H9 (cell line): ENCODE results near the gene MPG. TPM values are rescaled to one million over a fixed set of nuclear protein-coding genes. Genes with fewer than 3 reads are reported as not detected.
A peak's percentile ranks its signal among the peaks of the same experiment; 100 is the strongest.

Source experiments
- DNase-seq: peaks from one replicate; pipeline ENCODE4 v3.0.0-alpha.2; 2017
- H2AFZ ChIP-seq: one replicate; pipeline ENCODE4 v1.6.1; 2013; ENCODE audit warnings: mild to moderate bottlenecking, low read length, control low read depth, moderate library complexity
- H2AK5ac ChIP-seq: 2 replicates; pipeline ENCODE4 v1.6.1; 2013; ENCODE audit warnings: low read length, control low read depth, mixed read lengths; ENCODE audit not compliant: insufficient read length
- H2BK120ac ChIP-seq: one replicate; pipeline ENCODE4 v1.6.1; 2013; ENCODE audit warnings: low read depth, mild to moderate bottlenecking, low read length, control low read depth, inconsistent platforms; ENCODE audit not compliant: poor library complexity, severe bottlenecking
- H2BK12ac ChIP-seq: 2 replicates; pipeline ENCODE4 v1.6.1; 2013; ENCODE audit warnings: low read length, control low read depth, mixed read lengths, low read depth; ENCODE audit not compliant: insufficient read length
- H2BK15ac ChIP-seq: 2 replicates; pipeline ENCODE4 v1.6.1; 2013; ENCODE audit warnings: low read depth, low read length, control low read depth
- H2BK20ac ChIP-seq: one replicate; pipeline ENCODE4 v1.6.1; 2013; ENCODE audit warnings: low read depth, mild to moderate bottlenecking, low read length, control low read depth, inconsistent platforms; ENCODE audit not compliant: poor library complexity, severe bottlenecking
- H2BK5ac ChIP-seq: 2 replicates; pipeline ENCODE4 v1.6.1; 2013; ENCODE audit warnings: low read length, control low read depth, mixed read lengths; ENCODE audit not compliant: insufficient read length
- H3K14ac ChIP-seq: 2 replicates; pipeline ENCODE4 v1.6.1; 2013; ENCODE audit warnings: low read length, control low read depth; ENCODE audit not compliant: insufficient read depth
- H3K18ac ChIP-seq: 2 replicates; pipeline ENCODE4 v1.6.1; 2013; ENCODE audit warnings: low read depth, mild to moderate bottlenecking, mixed read lengths, low read length, control low read depth; ENCODE audit not compliant: insufficient read length
- H3K23ac ChIP-seq: 2 replicates; pipeline ENCODE4 v1.6.1; 2013; ENCODE audit warnings: low read length, control low read depth, mixed read lengths, low read depth; ENCODE audit not compliant: insufficient read length
- H3K23me2 ChIP-seq: 2 replicates; pipeline ENCODE4 v1.6.1; 2013; ENCODE audit warnings: low read depth, mild to moderate bottlenecking, mixed read lengths, low read length, control low read depth; ENCODE audit not compliant: insufficient read length, poor library complexity, severe bottlenecking
- H3K27ac ChIP-seq: 2 replicates; pipeline ENCODE4 v1.5.1; 2013; ENCODE audit warnings: low read length, control low read depth, mixed read lengths, low read depth; ENCODE audit not compliant: insufficient read length
- H3K27me3 ChIP-seq: 2 replicates; pipeline ENCODE4 v1.6.1; 2013; ENCODE audit warnings: low read length, control low read depth, inconsistent platforms; ENCODE audit not compliant: insufficient read depth
- H3K4ac ChIP-seq: 2 replicates; pipeline ENCODE4 v1.6.1; 2013; ENCODE audit warnings: low read depth, mild to moderate bottlenecking, control low read depth, inconsistent platforms, low read length, moderate library complexity
- H3K4me1 ChIP-seq: 2 replicates; pipeline ENCODE4 v1.6.1; 2013; ENCODE audit warnings: low read length, control low read depth, inconsistent platforms; ENCODE audit not compliant: insufficient read depth
- H3K4me2 ChIP-seq: 2 replicates; pipeline ENCODE4 v1.6.1; 2013; ENCODE audit warnings: low read length, control low read depth, mixed read lengths; ENCODE audit not compliant: insufficient read length, insufficient read depth
- H3K56ac ChIP-seq: 2 replicates; pipeline ENCODE4 v1.6.1; 2013; ENCODE audit warnings: low read depth, mild to moderate bottlenecking, mixed read lengths, low read length, control low read depth; ENCODE audit not compliant: insufficient read length
- H3K79me1 ChIP-seq: 2 replicates; pipeline ENCODE4 v1.6.1; 2013; ENCODE audit warnings: low read depth, mild to moderate bottlenecking, moderate library complexity, low read length, control low read depth, inconsistent platforms; ENCODE audit not compliant: insufficient read depth, poor library complexity, severe bottlenecking
- H3K79me2 ChIP-seq: 2 replicates; pipeline ENCODE4 v1.6.1; 2013; ENCODE audit warnings: low read length, control low read depth, inconsistent platforms; ENCODE audit not compliant: insufficient read depth
- H3K9ac ChIP-seq: 2 replicates; pipeline ENCODE4 v1.6.1; 2013; ENCODE audit warnings: low read length, control low read depth, mixed read lengths; ENCODE audit not compliant: insufficient read length; ENCODE audit errors: extremely low read depth
- H3K9me3 ChIP-seq: one replicate; pipeline ENCODE4 v1.6.1; 2013; ENCODE audit warnings: low read depth, low read length, inconsistent platforms; ENCODE audit not compliant: control insufficient read depth
- H3T11ph ChIP-seq: one replicate; pipeline ENCODE4 v1.6.1; 2013; ENCODE audit warnings: mild to moderate bottlenecking, low read length, control low read depth, inconsistent platforms
- H4K20me1 ChIP-seq: one replicate; pipeline ENCODE4 v1.6.1; 2013; ENCODE audit not compliant: control insufficient read depth, insufficient read length, insufficient read depth
- H4K5ac ChIP-seq: 2 replicates; pipeline ENCODE4 v1.6.1; 2013; ENCODE audit warnings: low read depth, mild to moderate bottlenecking, mixed read lengths, low read length, control low read depth; ENCODE audit not compliant: insufficient read length
- H4K8ac ChIP-seq: replicated peaks from 2 replicates; pipeline ENCODE4 v1.6.1; 2013; ENCODE audit warnings: low read length, control low read depth, mixed read lengths, low read depth; ENCODE audit not compliant: insufficient read length
- H4K91ac ChIP-seq: 2 replicates; pipeline ENCODE4 v1.6.1; 2013; ENCODE audit warnings: low read depth, mild to moderate bottlenecking, moderate library complexity, mixed read lengths, low read length, control low read depth; ENCODE audit not compliant: insufficient read length
- H3K27ac Mint-ChIP-seq, 3 experiments: 2 replicates in 2 of 3; 3 replicates in 1 of 3; pipeline ENCODE4 v1.8.0; 2020 to 2021; ENCODE audit warnings: mixed read lengths in 3 of 3, mild to moderate bottlenecking in 1 of 3, moderate library complexity in 1 of 3
- H3K27me3 Mint-ChIP-seq: 2 replicates; pipeline ENCODE4 v1.8.0; 2021; ENCODE audit warnings: low read depth, mild to moderate bottlenecking, moderate library complexity, mixed read lengths
- H3K36me3 Mint-ChIP-seq, 3 experiments: 2 replicates in 2 of 3; 3 replicates in 1 of 3; pipeline ENCODE4 v1.8.0; 2020 to 2021; ENCODE audit warnings: low read depth in 3 of 3, mixed read lengths in 3 of 3; ENCODE audit not compliant: insufficient read depth in 1 of 3
- H3K4me1 Mint-ChIP-seq, 2 experiments: 2 replicates each; pipeline ENCODE4 v1.8.0; 2020; ENCODE audit warnings: mixed read lengths in 2 of 2
- H3K4me3 Mint-ChIP-seq, 2 experiments: 2 replicates in 1 of 2; 3 replicates in 1 of 2; pipeline ENCODE4 v1.8.0; 2020 to 2021; ENCODE audit warnings: mild to moderate bottlenecking in 2 of 2, mixed read lengths in 2 of 2, moderate library complexity in 1 of 2
- H3K9me3 Mint-ChIP-seq, 2 experiments: 2 replicates in 1 of 2; 3 replicates in 1 of 2; pipeline ENCODE4 v1.8.0; 2020; ENCODE audit warnings: mild to moderate bottlenecking in 2 of 2, mixed read lengths in 2 of 2, moderate library complexity in 1 of 2
- WGBS: extraction: QIAGEN DNeasy Blood & Tissue Kit; methylation state at CpG from one replicate; pipeline ENCODE4 v1.1.7; 2013; ENCODE audit warnings: missing lambda C conversion rate, low lambda C conversion rate, mixed read lengths; ENCODE audit not compliant: insufficient read length; ENCODE audit errors: extremely low coverage; 5-methylcytosine and 5-hydroxymethylcytosine counted together
- total RNA-seq: library from RNA; stranded (reverse); gene quantifications from 2 replicates; pipeline ENCODE4 v1.2.1, GENCODE V29; 2021
- TF ChIP-seq, protein P1 (sequence below): fragments of 200-600 bp; sonication (generic); conservative IDR thresholded peaks from 3 replicates; pipeline ENCODE4 v1.8.0; 2021; ENCODE audit warnings: antibody characterized with exemption, mild to moderate bottlenecking

The MPG gene
- total RNA-seq, 1 experiment from 2014 or later: 39.1 TPM

DNA sequence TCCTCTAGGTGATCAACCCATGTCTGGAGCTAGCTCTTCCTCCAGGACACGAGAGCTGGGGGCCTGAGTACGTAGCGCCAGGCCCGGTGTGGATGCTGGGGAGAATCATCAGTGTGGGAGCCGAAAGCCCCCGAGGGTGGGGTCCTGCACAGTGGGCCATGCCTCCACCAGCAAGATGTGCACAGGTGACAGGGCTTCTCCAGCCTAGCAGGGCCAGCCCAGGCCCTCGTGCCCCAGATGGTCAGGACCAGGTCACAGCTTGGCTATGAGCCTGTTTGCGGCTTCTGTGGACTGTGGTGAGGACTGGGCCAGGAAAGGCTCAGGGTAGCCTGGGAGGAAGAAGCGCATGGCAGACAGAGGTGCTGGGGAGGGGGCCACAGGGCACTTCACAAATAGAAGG, 7.8 kb downstream of the MPG start:
- Histone ChIP-seq H2AFZ (no peak overlapping the region), H3K4me1 (no peaks in the 10 kb centered on the region), H3K27ac (no peak overlapping the region), H2BK5ac (no peak overlapping the region), H3K9ac (no peak overlapping the region), H3K56ac (no peak overlapping the region), H3K79me2 (no peaks in the 10 kb centered on the region), H3K23me2 (no peaks in the 10 kb centered on the region), H2BK20ac (no peak overlapping the region), H4K8ac (no peak overlapping the region), H3K18ac (no peak overlapping the region), H2BK120ac (no peak overlapping the region), H3T11ph (no peak overlapping the region), H2BK15ac (no peak overlapping the region), H3K4ac (no peak overlapping the region), H3K27me3 (no peaks in the 10 kb centered on the region), H2AK5ac (no peak overlapping the region), H4K20me1 (peaks cover 2% of the 10 kb centered on the region), H4K5ac (no peak overlapping the region), H3K4me2 (no peak overlapping the region), H3K14ac (no peak overlapping the region), H3K79me1 (no peaks in the 10 kb centered on the region), H4K91ac (no peak overlapping the region), H3K9me3 (no peaks in the 10 kb centered on the region), H3K23ac (no peak overlapping the region), H2BK12ac (no peak overlapping the region)
- TF ChIP-seq, protein P1, sequence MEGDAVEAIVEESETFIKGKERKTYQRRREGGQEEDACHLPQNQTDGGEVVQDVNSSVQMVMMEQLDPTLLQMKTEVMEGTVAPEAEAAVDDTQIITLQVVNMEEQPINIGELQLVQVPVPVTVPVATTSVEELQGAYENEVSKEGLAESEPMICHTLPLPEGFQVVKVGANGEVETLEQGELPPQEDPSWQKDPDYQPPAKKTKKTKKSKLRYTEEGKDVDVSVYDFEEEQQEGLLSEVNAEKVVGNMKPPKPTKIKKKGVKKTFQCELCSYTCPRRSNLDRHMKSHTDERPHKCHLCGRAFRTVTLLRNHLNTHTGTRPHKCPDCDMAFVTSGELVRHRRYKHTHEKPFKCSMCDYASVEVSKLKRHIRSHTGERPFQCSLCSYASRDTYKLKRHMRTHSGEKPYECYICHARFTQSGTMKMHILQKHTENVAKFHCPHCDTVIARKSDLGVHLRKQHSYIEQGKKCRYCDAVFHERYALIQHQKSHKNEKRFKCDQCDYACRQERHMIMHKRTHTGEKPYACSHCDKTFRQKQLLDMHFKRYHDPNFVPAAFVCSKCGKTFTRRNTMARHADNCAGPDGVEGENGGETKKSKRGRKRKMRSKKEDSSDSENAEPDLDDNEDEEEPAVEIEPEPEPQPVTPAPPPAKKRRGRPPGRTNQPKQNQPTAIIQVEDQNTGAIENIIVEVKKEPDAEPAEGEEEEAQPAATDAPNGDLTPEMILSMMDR: no peak
- no peaks in the 10 kb centered on the region; the same call in 1 of the 2 replicates for H3K27me3 Mint-ChIP-seq
- no peak for DNase-seq
- no CpG with 5 or more reads among the region's 9 CpGs for WGBS
- H3K27ac Mint-ChIP-seq: peak overlapping the region in 2 of 3 experiments; percentile 60 to 94; a peak in 3 of 7 replicates
- no peaks in the 10 kb centered on the region for H3K9me3 Mint-ChIP-seq
- H3K4me3 Mint-ChIP-seq: no peak overlapping the region; a peak in 1 of 5 replicates
- peaks cover 7 to 8% of the 10 kb centered on the region in 2 experiments; a peak in 3 of 4 replicates for H3K4me1 Mint-ChIP-seq
- H3K36me3 Mint-ChIP-seq: peaks cover 8 to 47% (median 35%) of the 10 kb centered on the region in 3 experiments
